Panc1 (cell line): ENCODE data around the gene KNSTRN.

Experiments
- POLR2AphosphoS5 ChIP-seq: IDR thresholded peaks from 2 replicates; pipeline ENCODE4 v1.6.1; 2012; ENCODE audit warnings: mild to moderate bottlenecking, low read depth, low read length, moderate library complexity
- SIN3A ChIP-seq: IDR thresholded peaks from 2 replicates; pipeline ENCODE4 v1.6.1; 2012; ENCODE audit warnings: low read depth, mild to moderate bottlenecking, low read length, moderate library complexity, borderline replicate concordance; ENCODE audit not compliant: insufficient read depth

GRCh38 chr15:40389824-40390595, 7.5 kb downstream of the KNSTRN start:
- TF ChIP-seq POLR2AphosphoS5 (no peak), SIN3A (no peak)
